ENCODE results near the gene SLFNL1.

Gene SLFNL1

GRCh38 chr1:40985875-40986274, 35.6 kb downstream of the SLFNL1 start:
- no peak overlapping the region for H3K9ac ChIP-seq (ENCODE audit: low read length)
- H4K20me1 ChIP-seq (ENCODE audit: insufficient read depth, low read length) = no peaks in the 10 kb centered on the region
- no peak overlapping the region for H3K27ac ChIP-seq (ENCODE audit: low read depth, low read length, poor library complexity, severe bottlenecking)
- H3F3A ChIP-seq (ENCODE audit: insufficient read depth, low read length) = no peaks in the 10 kb centered on the region
- H3K9me2 ChIP-seq (ENCODE audit: low read depth, low read length) = no peaks in the 10 kb centered on the region
- no peak for TF ChIP-seq CTCF (IDR thresholded peaks at IDR 0.05; ENCODE audit: low read length)
- TF ChIP-seq EZH2 (IDR thresholded peaks at IDR 0.05; ENCODE audit: borderline replicate concordance, low read length) = no peak
- H3K36me3 ChIP-seq (ENCODE audit: insufficient read depth, low read length) = peaks cover 100% of the 10 kb centered on the region
- H3K4me2 ChIP-seq (ENCODE audit: low read length) = no peak overlapping the region
- peaks cover 24% of the 10 kb centered on the region for H3K4me1 ChIP-seq (ENCODE audit: insufficient read depth, low read length, severe bottlenecking)
- H3K4me3 ChIP-seq (ENCODE audit: low read depth, low read length, poor library complexity, severe bottlenecking) = no peak overlapping the region
- H3K27me3 ChIP-seq (ENCODE audit: insufficient read depth, low read length) = no peaks in the 10 kb centered on the region
- no peak overlapping the region for H2AFZ ChIP-seq (ENCODE audit: low read length)
- no peaks in the 10 kb centered on the region for H3K9me3 ChIP-seq (ENCODE audit: low read length)
- peaks cover 38% of the 10 kb centered on the region for H3K79me2 ChIP-seq (ENCODE audit: insufficient read depth, low read length)

- Histone ChIP-seq H3K27me3 (ENCODE audit: insufficient read depth, low read length) (no peaks in the 10 kb centered on the region), H3F3A (ENCODE audit: insufficient read depth, low read length) (no peaks in the 10 kb centered on the region), H3K4me1 (ENCODE audit: insufficient read depth, low read length, severe bottlenecking) (peaks cover 25% of the 10 kb centered on the region), H4K20me1 (ENCODE audit: insufficient read depth, low read length) (no peaks in the 10 kb centered on the region), H3K9me3 (ENCODE audit: low read length) (no peaks in the 10 kb centered on the region), H3K79me2 (ENCODE audit: insufficient read depth, low read length) (peaks cover 45% of the 10 kb centered on the region), H3K27ac (ENCODE audit: low read depth, low read length, poor library complexity, severe bottlenecking) (no peak overlapping the region), H2AFZ (ENCODE audit: low read length) (no peak overlapping the region), H3K4me2 (ENCODE audit: low read length) (no peak overlapping the region), H3K4me3 (ENCODE audit: low read depth, low read length, poor library complexity, severe bottlenecking) (no peak overlapping the region), H3K9ac (ENCODE audit: low read length) (no peak overlapping the region), H3K9me2 (ENCODE audit: low read depth, low read length) (no peaks in the 10 kb centered on the region), H3K36me3 (ENCODE audit: insufficient read depth, low read length) (peaks cover 93% of the 10 kb centered on the region)
- no peak for TF ChIP-seq EZH2 (IDR thresholded peaks at IDR 0.05; ENCODE audit: borderline replicate concordance, low read length)
- TF ChIP-seq CTCF (IDR thresholded peaks at IDR 0.05; ENCODE audit: low read length) = no peak
Observed at GRCh38 chr1:40985161-40985560, 36.4 kb downstream of the SLFNL1 start.

GRCh38 chr1:40984531-40984930, 37.0 kb downstream of the SLFNL1 start:
- Histone ChIP-seq H3K9ac (ENCODE audit: low read length) (no peak overlapping the region), H3K79me2 (ENCODE audit: insufficient read depth, low read length) (peaks cover 46% of the 10 kb centered on the region), H3K27me3 (ENCODE audit: insufficient read depth, low read length) (no peaks in the 10 kb centered on the region), H3K4me2 (ENCODE audit: low read length) (no peak overlapping the region), H3K4me3 (ENCODE audit: low read depth, low read length, poor library complexity, severe bottlenecking) (no peak overlapping the region), H3K9me2 (ENCODE audit: low read depth, low read length) (no peaks in the 10 kb centered on the region), H3K36me3 (ENCODE audit: insufficient read depth, low read length) (peaks cover 86% of the 10 kb centered on the region), H3K4me1 (ENCODE audit: insufficient read depth, low read length, severe bottlenecking) (peaks cover 25% of the 10 kb centered on the region), H2AFZ (ENCODE audit: low read length) (no peak overlapping the region), H3K9me3 (ENCODE audit: low read length) (no peaks in the 10 kb centered on the region), H3F3A (ENCODE audit: insufficient read depth, low read length) (no peaks in the 10 kb centered on the region), H3K27ac (ENCODE audit: low read depth, low read length, poor library complexity, severe bottlenecking) (no peak overlapping the region), H4K20me1 (ENCODE audit: insufficient read depth, low read length) (no peaks in the 10 kb centered on the region)
- TF ChIP-seq EZH2 (IDR thresholded peaks at IDR 0.05; ENCODE audit: borderline replicate concordance, low read length) (no peak), CTCF (IDR thresholded peaks at IDR 0.05; ENCODE audit: low read length) (no peak)
